CD4-positive, alpha-beta T cell treated with Interleukin-1 beta for 1 hour (primary cell): Measurements from ENCODE around the gene EIF3F.
A peak's percentile ranks its signal among the peaks of the same experiment; 100 is the strongest.

Experiments used
- DNase-seq, 2 donors: peaks; one replicate each; pipeline ENCODE4 v3.0.0-alpha.2; 2020 to 2022

EIF3F gene

GRCh38 chr11:8023831-8024555 is 36.9 kb downstream of the EIF3F start:
- no peak for DNase-seq

DNA sequence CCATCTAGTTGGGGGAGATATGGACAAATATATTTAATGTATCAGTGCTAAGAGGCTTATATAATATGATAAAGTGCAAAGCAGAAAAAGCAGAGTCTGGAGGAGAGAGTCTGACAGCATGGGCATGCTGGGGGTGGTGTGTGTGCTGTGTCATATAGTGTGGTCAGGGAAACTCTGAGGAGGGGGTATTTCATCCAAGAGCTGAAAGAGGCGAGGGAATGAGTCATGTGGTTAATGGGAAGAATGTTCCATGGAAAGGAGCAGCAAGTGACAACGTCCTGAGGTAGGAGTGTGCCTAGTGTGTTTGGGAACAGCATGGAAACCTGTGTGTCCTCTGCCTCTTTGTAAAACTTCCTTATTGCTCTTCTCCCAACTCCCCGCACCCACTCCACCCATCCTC is 38.0 kb downstream of the EIF3F start:
- DNase-seq = no peak

DNA sequence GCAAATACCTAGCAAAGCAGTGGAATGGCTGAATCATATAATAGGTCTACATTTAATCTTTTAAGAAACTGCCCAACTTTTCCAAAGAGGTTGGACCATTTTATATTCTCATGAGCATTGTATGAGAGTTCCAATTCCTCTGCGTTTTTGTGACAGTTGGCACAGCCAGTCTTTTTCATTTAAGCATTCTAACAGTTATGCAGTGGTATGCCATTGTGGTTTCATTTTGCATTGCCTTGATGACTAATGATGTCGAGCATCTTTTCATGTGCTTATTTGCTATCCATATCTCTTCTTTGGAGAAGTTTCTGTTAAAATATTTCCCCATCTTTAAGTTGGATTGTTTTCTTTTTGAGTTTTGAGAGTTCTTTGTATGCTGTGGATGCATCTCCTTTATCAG is 38.7 kb downstream of the EIF3F start:
- DNase-seq = no peak

- DNase-seq = no peak
Measured at GRCh38 chr11:8026982-8027381, 39.8 kb downstream of the EIF3F start.

DNA sequence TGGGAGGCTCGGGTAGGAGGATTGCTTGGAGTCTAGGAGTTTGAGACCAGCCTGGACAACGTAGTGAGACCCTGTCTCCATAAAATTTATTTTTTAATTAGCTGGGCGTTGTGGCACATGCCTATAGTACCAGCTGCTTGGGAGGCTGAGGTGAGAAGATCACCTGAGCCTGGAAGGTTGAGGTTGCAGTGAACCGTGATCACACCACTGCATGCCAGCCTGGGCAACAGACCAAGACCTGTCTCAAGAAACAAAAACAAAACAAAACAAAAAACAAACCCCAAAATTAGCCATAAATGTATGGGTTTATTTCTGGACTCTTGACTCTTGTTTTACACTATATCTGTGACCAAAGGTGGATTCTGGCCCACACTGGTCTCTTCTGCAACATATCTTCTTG is 41.6 kb downstream of the EIF3F start:
- no peak for DNase-seq

DNA sequence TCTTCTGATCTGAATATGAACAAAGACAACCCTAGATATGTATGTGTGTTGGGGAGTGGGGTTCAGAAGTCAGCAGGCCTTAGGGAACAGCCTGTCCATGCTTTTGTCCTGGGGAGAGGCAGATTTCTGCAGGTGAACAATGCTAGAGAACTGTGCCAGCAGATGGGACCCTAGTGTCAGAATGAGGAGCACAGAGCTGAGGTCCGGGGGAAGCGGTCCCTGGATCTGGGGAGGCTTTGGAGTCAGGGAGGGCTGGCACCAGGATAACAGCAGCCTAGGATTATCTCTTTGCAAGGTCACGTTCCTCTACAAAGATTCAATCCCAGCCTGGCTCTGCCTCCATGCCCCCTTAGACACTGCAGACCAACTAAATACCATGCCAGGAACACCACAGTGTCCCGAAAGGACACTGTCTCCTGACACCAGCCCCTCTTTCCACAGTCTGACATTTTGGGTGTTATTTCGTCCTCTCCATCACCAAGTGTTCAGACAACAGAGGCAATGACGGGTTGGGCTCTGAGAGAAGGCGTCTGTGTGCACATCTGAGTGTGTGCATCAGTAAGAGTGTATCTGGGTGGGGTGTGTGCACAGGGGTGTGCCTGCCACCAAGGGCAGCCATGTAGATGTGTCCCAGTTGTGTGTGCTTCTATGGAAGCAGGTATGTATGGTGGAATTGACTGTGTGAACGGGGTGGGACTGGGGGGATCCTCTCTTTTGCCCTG is 43.5 kb downstream of the EIF3F start:
- no peak for DNase-seq

DNA sequence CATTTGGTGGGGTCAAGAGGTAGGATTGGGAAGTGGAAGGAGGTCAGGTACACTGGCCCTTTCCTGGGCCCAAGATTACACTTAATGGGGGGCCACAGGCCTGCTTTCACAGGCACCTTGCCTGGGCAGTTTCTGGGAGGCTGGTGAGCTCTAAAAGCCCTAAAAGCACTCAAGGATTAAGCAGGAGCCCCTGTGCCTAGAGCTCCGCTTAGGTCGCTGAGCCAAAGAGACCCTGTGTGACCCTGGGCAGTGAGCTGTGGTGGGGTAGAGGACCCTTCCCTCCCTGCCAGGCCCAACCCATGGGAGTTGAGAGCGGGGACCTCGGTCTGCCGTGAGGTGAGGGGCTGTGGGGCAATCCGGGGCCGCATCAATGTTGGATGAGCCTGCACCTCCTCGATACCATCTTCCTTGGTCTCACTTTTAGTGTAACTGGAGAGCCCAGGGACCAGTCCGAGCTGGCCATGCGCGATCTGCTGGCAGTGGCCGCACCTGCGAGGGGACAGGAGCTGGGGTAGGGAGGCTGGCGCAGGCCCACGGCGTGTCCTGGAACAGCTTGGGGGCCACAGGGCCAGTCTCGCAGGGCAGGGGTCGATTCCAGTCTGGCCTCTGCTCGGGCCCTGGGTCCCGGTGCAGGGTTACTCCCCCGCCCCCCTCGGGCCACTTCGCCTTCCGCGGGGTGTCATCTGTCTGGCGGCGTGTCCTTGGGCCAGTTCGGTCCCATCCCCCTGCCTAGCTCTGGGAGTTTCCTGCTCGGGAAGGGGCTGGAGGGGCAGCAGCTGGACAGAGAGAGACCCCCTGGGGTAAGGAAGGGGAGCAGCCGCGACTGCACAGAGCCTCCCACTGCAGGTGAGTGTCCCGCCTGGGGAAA is 44.3 kb downstream of the EIF3F start:
- no peak for DNase-seq

DNA sequence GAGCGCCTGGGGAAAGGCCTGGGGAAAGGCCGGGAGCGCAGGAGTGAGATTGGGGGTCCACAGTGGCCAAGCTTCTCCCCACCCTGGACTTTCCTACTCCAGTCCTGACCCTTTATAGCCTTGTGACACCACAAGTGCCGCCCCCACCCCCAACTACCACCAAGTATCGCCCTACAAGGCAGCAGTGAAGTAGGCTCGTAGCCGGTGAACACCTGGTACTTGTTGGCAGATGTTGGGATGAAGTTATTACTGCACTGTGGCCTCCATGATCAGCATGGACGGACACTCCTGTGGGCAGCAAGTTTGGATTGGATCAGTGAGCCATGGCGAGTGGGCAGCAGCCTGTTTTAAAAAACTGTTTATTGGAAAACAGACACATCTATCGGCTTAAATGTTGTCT is 45.0 kb downstream of the EIF3F start:
- DNase-seq = no peak

GRCh38 chr11:8032576-8033304 is 45.6 kb downstream of the EIF3F start:
- DNase-seq = no peak

DNA sequence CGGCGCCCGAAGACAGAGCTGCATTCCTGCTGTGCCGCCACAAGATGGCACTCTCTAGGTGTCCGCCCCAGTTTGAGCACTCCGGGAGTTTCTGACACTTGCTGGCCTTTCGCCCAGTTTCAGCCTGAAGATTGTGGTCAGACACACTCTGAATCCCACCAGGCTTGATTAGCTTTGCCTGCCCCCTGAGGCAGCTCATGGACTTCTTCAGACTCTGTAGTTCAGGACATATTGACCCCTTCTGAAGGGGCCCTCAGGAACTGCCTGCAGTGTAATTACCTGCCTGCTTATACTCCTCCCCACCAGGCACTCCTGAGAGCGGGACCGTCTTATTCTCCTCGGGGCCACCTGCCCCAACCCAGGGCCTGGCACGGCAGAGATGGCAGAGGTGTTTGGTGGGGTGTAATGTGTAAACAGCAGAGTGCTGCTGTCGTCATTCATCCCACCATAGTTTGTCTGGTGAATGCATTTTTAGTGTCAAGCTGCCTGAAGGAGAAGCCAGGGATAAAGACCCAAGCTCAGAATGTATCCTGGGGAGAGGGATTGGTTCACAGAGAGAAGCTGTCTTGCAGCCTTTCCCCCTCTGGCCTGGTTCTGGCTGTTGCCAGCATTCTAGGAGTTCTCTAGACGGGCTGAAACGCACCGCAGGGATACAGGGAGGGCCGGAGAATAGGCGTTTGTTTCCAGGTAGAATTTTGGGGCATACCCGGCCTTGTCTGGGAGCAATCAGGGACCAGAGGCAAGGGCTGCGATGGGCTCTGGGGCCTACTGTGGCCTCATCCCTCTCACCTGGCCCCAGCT is 46.4 kb downstream of the EIF3F start:
- DNase-seq = peak; percentile 47 to 51

DNA sequence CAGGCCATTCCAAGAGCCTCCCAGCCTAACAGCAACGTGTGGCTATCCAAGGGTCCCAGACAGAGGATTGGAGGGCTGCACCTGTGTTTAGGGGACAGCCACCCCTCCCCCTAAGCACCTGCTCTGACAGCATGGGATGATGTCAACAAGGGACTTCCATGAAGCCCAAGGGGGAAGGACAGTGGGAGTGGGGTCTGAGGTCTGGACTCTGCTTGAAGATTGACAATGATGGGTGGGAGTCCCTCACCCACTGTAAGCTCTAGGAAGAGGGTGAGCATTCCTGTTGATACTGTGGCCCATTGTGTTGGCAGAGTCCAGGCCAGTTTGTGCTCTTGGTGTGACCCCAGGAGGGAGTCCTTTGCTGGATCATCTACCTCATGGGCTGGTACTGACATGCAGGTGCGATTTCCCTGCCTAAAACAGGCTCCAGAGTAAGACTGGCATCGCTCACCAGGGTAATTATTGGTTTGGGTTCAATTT is 47.0 kb downstream of the EIF3F start:
- DNase-seq = no peak

- DNase-seq = no peak
Measured at GRCh38 chr11:8034604-8035190, 47.6 kb downstream of the EIF3F start.

DNA sequence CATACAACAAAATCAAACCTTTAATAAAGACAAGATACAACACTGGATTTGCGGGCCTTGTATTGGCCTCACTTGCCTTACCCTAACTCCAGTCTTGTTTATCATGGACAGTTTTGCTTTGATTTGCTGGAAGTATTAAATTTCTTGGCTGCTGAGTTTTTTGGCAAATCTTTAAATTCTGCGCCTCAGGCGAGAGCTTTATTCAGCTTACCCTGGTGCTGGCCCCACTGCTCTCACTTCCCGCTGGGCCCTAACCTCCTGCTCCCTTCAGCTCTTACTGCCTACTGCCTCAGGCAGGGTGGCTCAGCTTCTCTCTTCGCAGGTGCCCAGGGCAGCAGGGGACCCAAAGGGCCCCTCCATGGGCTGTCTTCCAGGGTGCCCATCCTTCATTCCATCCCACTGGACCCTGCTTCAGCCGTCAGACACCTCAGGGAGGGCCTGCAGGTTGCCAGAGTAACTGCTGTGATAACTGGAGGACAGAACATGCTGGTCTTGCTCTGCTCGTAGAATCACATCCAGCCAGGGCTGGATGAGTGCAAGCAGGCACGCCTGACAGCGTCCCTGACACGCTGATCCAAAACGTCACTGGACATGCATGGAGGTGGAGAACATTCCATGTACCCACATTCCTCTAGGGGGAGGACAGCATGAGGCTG is 48.2 kb downstream of the EIF3F start:
- no peak for DNase-seq

DNA sequence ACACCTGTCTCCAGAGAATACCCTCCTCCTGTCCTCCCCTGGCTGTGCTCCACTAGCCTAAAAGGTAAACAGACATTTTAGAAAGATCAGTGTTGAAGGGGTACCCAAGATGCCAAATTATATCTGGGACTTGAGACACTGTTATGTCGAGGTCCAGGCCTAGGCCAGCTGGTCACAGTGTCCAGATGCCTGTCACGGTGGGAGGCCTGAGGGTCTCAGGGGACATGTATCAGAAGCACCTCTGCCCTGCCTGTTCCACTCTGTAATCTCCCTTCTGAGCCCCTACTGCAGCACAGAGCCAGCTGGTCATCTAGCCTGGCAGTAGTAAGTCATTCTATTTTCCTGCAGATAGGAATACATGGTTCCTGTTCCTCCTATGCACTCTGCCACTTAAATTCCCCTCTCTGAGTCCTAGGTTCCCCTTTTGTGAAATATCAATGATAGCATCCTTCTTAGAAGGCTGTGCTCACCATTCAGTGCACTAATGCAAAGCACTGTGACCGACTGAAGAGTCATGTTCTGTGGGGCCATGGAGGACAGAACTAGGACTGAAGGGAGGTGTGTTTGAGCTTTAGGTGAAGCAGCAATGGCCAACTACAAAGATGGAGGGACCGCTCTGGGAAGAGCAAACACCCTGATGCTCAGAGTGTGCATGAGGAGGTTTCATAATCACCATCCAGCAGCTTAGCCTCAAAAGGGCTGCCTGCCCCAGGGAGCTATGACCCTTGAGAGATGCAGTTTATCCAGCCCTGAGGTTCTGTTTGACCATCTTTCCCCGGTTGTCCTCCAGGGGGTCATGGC is 49.1 kb downstream of the EIF3F start:
- no peak for DNase-seq

DNA sequence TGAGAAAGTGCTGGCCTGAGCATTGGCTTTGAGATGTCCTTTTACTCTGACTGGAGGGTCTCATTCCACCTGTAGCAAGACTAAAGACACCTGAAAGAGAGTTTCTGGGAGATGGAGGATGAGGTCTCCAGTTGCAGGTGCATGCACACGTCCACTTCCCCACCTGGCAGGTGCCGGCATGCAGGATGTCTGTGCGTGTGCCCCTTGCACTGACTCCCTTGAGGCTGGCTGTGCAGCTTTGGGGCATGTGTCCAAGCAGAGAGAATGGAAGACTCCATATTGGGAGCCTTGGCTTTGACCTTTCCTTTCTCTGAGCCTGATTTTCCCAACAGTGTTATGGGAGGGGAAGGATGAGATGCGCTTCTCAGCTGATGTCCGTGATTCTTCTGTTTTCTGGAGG is 49.8 kb downstream of the EIF3F start:
- DNase-seq = no peak

DNA sequence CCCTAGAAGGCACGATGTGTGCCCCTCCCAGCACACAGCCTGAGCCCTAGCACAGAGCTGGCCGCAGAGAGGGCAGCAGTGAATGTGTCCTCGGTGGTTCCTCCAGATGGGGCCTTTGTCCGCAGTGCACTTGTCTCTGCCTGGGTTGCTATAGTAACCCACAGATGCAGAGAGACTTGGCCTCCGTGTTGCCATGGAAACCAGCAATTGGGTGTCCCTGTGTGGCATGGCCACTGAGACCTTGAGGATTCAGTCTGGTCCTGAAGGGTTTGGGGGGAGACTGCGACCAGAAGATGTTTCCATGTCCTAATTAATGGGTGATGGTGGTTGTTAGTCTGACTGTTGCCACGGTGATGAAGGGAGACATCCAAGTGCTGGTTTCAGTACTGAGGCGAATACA is 51.3 kb downstream of the EIF3F start:
- DNase-seq = no peak

DNA sequence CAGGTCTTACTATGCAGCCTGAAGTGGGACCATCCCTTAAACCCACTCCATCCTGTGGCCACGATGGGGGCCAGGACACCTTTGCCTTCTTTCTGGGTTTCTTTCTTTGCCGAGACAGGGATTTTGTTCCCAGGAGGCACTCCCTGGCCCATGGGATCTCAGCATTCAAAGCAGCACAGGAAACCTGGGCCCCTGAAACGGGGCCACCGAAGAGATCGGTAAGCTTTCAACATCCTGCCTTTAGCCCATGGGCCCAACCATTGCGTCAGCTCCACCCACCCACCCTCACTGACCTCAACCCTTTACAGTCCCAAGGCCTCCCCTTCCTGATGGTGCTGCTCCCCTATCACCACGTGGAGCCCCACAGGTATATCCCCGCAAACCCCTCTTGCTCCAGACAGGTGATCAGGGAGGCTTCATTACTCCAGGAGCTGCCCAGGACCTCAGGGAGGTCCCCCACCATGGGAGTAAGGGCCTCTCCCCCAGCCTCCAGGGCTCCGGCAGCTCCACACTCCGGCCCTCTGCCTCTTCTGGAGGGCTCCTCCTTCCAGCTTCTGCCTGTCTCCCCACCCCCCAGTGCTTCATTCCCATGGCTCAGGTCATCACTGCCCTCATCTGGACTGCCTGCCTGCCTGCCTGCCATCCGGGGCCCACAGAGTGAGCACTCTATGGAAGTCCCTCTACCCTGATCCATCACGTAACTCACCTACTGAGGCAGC is 51.8 kb downstream of the EIF3F start:
- no peak for DNase-seq

DNA sequence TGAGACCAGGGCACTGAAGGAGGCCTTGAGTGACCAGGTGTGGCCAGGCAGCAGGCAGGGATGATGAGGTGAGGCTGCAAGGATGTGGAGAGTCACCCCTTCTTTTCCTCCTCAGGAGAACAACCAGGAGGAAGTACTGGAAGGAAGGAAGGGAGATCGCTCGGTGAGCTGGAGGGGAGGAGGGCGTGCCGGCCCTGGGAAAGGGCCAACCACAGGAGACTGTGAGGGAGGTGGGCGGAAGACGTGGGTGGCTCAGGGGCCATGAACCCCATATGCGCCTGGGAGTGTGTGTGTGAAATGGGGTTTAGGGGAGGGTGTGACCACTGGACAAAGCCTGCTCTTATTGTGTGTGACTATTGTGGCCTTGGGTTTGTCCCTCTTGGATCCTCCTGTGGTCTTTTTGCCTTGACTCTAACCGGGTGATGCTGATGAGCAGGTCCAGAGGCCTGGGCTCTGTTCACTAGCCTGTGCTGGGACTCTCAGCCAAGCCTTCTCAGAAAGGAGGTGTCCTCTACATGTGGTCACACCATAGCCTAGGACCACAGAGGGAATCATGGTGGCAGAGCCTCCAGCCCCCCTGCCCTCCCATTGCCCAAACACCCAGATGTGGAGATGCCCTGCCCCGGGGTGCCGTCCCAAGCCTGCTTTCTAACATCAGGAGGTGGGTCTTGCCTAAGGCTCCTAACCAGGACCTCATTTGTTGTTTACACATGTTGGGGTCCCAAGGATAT is 52.6 kb downstream of the EIF3F start:
- DNase-seq = no peak
